Superior temporal gyrus (tissue), 1 donor: ENCODE measurements around the gene RASL10A.

Experiments
- DNase-seq: peaks from one replicate; pipeline ENCODE4 v3.0.0-alpha.2; 2016; ENCODE audit errors: extremely low spot score

Gene RASL10A

DNA sequence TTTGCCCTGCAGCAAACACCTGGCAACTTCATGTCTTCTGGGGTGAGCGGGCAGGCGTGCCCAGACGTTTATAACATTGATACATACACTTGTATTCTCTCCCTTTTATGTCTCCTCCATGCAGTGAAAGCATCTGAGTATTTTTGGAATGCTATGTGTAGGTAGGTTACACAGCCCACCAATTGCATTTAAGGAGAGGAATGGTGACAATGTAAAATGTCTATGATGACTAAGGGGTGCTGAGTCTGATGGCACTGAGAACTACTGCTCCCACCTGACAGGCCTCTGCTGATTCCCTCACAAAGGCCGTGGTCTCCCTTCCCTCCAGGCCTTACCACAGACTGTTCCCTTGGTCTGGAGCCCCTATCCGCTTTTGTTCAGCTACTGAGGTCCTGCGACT, 22.9 kb upstream of the RASL10A start:
- DNase-seq: no peak

DNA sequence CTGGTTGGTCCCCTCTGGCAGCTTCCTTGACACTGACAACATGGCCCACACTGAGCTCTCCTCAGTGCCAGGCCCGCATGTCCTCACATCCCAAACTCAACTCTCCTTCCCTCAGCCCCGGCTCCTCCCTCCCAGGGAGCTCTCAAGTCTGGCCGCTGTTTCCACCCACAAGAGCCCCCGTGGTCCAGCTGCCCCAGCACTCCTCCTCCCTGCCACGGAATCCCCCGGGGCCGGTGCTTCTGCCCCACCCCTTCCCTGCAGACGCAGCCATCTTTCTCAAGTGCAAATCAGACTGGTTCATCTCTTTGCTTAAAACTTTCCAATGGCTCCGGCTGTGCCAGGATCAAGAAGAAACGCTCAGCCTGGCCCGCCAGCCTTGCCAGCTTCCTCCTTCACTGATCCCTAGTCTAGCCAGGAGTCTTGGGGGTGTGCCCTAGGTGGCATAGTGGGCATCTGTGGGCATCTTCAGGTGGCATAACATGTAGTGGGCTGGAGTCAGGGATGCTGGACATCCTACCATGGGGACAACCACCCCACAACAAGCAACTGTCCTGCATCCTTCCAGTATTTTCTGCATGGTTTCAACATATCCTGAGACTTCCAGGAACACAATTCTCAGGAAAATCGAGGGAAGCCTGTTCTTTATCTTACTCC, 22.3 kb upstream of the RASL10A start:
- no peak for DNase-seq

DNA sequence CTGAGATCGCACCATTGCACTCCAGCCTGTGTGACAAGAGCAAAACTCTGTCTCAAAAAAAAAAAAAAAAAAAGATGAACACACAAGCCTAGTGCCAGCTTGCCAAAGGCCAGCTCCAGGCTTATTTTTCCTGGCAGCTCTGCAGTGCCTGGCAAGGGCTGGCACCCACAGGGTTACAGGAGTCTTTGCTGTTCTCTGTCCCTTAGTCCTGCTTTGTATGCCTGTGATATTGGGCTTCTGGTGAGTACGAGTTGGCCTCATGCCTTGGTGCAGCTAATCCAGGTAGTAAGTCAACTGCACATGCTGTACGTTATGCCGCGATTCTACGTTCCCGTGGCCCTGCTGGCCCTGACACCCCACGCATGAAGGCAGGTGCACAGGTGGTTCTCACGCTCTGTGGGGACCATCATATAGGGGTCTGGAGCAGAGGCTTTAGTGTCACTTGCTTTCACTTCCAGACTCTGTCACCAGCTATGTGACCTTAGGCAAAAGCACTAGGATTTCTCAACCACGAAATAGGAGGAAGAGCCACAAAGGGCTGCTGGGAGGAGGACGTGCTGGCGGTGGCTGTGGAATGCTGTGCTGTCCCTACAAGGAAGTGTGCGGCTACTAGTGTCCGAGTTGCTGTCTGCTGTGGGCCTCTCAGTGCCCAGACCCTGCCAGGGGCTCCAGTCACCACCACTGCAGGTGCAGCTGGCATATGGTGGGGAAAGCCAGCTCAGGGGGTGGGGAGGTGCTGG, 21.4 kb upstream of the RASL10A start:
- no peak for DNase-seq

GRCh38 chr22:29335656-29336055, 20.2 kb upstream of the RASL10A start:
- DNase-seq: no peak

DNA sequence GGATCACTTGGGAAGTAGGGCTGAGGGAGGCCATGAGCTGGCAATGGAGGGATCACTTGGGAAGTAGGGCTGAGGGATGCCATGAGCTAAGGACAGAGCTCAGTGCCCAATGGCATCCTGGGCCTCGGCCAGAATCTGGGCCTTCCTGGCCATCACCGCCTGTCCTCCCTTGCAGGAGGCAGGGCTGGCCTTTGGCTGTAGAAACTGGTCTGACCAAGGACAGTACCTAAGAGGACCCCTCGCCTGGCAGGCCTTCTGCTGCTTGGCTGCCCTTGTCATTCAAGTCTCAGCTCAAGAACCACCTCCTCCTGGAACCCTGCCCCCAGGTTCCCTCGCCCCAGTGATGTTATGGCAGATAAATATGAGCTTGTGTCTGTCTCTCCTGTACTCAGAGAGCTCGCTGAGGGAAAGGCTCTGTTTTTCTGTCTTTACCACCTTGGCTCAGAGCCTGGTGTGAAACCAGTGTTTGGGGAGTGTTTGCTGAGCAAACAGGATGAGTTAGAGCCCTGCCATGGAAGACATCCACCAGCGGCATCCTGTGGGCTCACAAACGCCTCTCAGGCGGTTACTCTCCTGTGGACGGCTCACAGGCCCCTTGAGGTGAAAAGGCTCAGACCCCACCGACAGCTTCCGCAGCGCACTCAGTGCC, 19.3 kb upstream of the RASL10A start:
- no peak for DNase-seq

GRCh38 chr22:29334148-29334547, 18.7 kb upstream of the RASL10A start:
- no peak for DNase-seq

DNA sequence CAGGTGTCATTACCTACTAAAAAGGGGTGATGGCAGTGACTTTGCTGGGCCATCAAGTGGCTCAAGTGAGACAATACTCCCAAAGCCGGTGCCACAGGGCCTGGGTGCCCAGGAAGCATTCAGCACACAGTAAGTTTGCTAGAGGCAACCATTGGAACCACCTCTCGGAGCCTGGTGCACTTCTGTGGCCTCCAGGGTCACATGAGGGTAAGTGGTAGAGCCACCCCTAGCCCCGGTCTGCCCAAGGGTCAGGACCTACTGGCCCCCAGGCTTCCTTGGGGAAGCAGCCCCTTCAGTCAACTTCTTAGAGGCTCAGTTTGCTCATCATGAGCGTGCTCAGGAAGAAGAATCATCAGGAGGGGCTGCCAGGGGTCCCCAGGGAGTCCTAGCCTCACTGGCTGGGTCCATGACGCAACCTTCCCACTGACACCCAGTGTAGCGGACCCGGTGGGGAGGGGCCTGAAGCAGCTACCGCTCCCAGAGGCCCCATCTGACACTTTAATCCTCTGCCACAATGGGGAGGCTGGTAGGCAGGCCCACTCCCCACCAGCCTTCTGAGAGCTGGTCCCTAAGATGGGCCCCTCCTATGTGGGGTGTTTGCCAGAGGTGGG, 17.5 kb upstream of the RASL10A start:
- no peak for DNase-seq

- DNase-seq: no peak
Observed at GRCh38 chr22:29331658-29332300, 16.3 kb upstream of the RASL10A start.

GRCh38 chr22:29331213-29331612, 15.7 kb upstream of the RASL10A start:
- no peak for DNase-seq

GRCh38 chr22:29330753-29331152, 15.3 kb upstream of the RASL10A start:
- DNase-seq: no peak

DNA sequence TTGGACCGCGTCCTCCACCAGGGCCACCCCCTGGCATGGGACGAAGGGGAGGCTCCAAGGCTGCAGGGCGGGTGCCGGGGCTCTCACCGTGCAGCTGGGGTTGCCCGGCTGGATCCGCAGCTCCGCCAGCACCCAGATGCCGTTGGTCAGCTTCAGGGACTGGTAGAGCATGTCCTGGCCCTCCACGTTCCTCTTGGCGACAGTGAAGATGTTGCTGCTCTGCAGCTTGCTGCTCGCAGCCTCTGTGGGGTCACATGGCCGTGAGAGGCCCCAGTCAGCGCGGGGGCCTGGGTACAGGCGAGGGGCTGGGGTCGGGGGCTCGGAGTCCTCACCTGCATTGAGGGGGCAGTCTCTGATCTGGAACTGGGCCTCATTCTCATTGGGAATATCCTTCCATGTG, 14.8 kb upstream of the RASL10A start:
- no peak for DNase-seq

GRCh38 chr22:29329581-29329980, 14.1 kb upstream of the RASL10A start:
- DNase-seq: no peak

DNA sequence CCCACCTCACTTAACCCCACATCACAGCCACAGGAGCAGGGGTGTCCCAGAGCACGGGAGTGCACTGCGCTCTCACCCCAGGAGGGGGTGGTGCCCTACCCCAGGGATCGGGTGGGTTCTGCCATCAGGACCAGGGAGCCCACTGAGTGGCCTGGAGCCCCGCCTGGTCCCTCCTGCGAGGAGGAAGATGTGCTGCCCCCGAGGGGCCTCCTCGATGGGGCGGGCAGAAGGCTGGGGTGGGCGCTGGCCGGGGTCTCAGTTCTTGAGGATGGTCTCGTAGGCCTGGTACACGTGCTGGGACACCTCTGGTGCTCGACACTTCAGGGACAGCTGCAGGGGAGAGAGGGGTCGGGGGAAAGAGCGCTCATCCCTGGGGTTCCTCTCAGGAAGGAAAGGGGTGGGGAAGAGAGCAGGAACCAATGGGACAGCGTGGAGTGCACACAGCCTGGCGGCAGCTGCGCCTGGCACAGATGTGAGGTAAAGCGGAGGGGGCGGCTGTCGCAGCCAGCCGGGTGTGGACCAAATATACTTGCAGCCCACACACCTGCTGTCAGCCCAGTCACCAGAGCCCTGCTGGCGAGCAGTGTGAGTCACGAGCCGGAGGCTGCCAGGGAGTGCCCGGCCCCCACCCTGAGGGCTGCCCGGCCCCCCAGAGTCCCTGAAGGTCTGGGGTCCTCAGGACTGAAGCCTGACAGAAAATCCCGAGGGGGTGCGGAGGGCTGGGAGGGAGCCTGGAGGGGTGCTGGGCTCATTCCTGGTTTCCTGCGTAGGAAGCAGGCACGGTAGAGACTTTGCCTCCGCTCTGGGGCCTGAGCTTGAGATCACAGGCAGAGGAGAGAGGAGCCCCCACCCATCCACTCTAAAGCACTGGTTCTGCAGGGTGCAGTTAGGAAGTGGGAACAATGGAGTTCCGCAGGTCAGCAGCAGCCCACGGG, 13.3 kb upstream of the RASL10A start:
- DNase-seq: no peak

- DNase-seq: no peak
Observed at GRCh38 chr22:29328055-29328454, 12.6 kb upstream of the RASL10A start.

DNA sequence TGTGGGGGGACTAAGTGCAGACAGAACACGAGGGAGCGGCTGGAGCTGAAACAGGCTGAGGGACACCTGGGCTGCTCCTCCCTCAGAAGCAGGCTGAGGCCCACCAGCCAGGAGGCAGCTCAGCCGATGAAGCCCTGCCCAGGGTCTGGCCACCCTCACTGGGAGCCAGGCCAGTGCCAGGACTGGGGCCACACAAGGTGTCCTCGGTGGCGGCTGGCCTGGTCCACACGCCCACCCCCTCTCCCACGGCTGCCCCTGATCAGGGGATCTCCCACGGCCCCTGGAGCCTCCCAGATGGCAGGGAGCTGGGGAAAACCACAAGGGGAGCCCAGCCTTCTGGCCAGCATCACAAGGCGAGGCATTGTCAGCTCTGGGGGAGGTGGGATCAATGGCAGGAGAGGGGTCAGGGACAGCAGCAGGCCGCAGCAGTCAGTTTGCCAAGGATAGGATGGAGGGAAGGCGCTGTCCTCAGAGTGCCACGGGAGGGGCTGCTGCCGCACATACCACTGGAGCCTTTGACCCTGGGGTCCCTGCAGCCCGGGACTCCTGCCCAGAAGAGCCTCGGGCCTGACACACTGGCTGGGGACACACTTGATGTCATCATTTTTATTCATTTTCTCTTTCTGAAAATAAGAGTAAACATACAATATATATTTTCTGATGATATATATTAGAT, 11.7 kb upstream of the RASL10A start:
- DNase-seq: no peak

GRCh38 chr22:29326481-29326880, 11.0 kb upstream of the RASL10A start:
- no peak for DNase-seq

DNA sequence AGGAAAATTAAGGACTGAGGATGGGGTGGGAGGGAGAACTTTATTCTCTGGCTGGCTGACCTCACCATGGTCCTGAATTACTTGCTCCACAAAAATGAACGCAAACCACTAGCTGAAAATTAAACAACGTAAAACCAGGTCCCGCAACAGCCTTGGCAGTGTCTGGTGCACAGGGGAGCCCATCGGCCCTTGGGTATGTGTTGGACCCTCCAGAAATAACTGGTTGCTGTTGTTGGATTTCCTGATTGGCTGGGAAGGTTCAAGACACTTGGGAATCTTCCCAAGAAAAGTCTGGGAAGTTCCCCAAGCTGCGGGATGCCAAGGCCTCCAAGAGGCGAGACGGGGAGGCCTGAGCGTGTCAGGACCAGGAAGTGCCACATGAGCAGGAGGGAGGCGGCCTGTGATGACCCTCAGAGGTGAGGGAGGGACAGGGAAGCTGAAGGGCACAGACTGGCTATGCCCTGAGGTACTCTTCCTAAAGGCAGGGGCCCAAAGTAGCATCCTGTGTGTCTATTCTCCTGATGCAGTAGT, 10.4 kb upstream of the RASL10A start:
- no peak for DNase-seq

- no peak for DNase-seq
Observed at GRCh38 chr22:29325356-29325755, 9.9 kb upstream of the RASL10A start.

GRCh38 chr22:29323641-29324040, 8.1 kb upstream of the RASL10A start:
- DNase-seq: no peak

- DNase-seq: no peak
Observed at GRCh38 chr22:29320546-29320945, 5.0 kb upstream of the RASL10A start.
